ENCODE data around the gene IFNGR2. TPM values are rescaled to one million over a fixed set of nuclear protein-coding genes. Genes with fewer than 3 reads are reported as not detected.

Gene IFNGR2
- total and polyA plus RNA-seq, 2 of the 13 experiments (the other 11 are each of a cell fraction or from before 2014, with no cell fraction given) = 61.3 to 117 TPM

GRCh38 chr21:33383056-33383888, 19.9 kb upstream of the IFNGR2 start (continued):
- TF ChIP-seq TAF15 (IDR thresholded peaks at IDR 0.05; ENCODE audit: low read depth, low read length, poor library complexity, severe bottlenecking) (no peak), KDM3A (CRISPR knock-in tag; IDR thresholded peaks at IDR 0.05; ENCODE audit: low read depth) (no peak), ZNF552 (CRISPR knock-in tag; IDR thresholded peaks at IDR 0.05; ENCODE audit: borderline replicate concordance) (no peak), ARNT (IDR thresholded peaks at IDR 0.05) (no peak), ZNF333 (CRISPR knock-in tag; IDR thresholded peaks at IDR 0.05; ENCODE audit: borderline replicate concordance) (no peak), CENPT (CRISPR knock-in tag; IDR thresholded peaks at IDR 0.05; ENCODE audit: low read depth) (no peak), HMGA1 (CRISPR knock-in tag; conservative IDR thresholded peaks at IDR 0.05) (no peak), GABPB1 (CRISPR knock-in tag; IDR thresholded peaks at IDR 0.05) (peak; percentile 39), SNAPC4 (CRISPR knock-in tag; IDR thresholded peaks at IDR 0.05) (no peak), HOXD1 (CRISPR knock-in tag; IDR thresholded peaks at IDR 0.05) (no peak), REPIN1 (CRISPR knock-in tag; IDR thresholded peaks at IDR 0.05; ENCODE audit: borderline replicate concordance, low read depth) (no peak), TRIM24 (CRISPR knock-in tag; IDR thresholded peaks at IDR 0.05) (no peak), ZNF160 (CRISPR knock-in tag; IDR thresholded peaks at IDR 0.05) (no peak), ZNF253 (CRISPR knock-in tag; IDR thresholded peaks at IDR 0.05; ENCODE audit: borderline replicate concordance) (no peak), CBX2 (IDR thresholded peaks at IDR 0.05; ENCODE audit: low read depth, low read length) (no peak), CBX2 (CRISPR knock-in tag; IDR thresholded peaks at IDR 0.05; ENCODE audit: low read depth) (no peak), CSRNP1 (CRISPR knock-in tag; IDR thresholded peaks at IDR 0.05) (peak; percentile 69; the same call in 1 of the 2 replicates), ZBED4 (CRISPR knock-in tag; IDR thresholded peaks at IDR 0.05; ENCODE audit: borderline replicate concordance) (no peak; the same call in 1 of the 2 replicates), ZNF577 (CRISPR knock-in tag; IDR thresholded peaks at IDR 0.05; ENCODE audit: borderline replicate concordance, low read depth) (no peak)

All from HepG2 (cell line).